SH-SY5Y (cell line): ENCODE results near the gene EDA.

Source experiments
- GATA2 ChIP-seq: IDR thresholded peaks from 2 replicates; pipeline ENCODE4 v1.6.1; 2011; ENCODE audit warnings: mild to moderate bottlenecking, low read depth, low read length
- GATA3 ChIP-seq: IDR thresholded peaks from 2 replicates; pipeline ENCODE4 v1.6.1; 2011; ENCODE audit warnings: low read depth, mild to moderate bottlenecking, low read length, moderate library complexity

EDA gene

DNA sequence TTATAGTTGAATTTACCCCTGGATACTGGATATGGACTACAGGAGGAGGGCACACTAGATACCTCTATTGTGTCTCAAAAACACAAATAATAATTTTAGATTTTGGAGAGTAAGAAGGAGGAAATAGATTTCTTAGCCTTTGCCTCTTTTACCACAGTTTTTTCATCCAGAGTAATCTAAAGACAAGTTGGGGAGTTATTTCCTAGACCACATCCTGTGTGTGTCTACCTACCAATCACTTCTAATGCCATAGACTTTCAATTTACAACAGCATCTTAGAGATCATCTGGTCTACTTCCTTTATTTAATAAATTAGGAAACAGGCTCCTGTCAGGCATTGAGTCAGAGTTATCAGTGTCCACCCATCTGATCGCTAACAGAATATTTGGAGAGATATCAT lies 191.5 kb downstream of the EDA start:
- TF ChIP-seq GATA2 = no peak
- TF ChIP-seq GATA3 = no peak

- TF ChIP-seq GATA3 (no peak), GATA2 (no peak)
These were observed 192.5 kb downstream of the EDA start for GRCh38 chrX:69808375-69808774.

- TF ChIP-seq GATA2 (no peak), GATA3 (no peak)
These were observed 197.8 kb downstream of the EDA start for GRCh38 chrX:69813677-69814076.

GRCh38 chrX:69815063-69815462 lies 199.2 kb downstream of the EDA start:
- TF ChIP-seq GATA2 = no peak
- TF ChIP-seq GATA3 = no peak

- no peak for TF ChIP-seq GATA2
- no peak for TF ChIP-seq GATA3
These were observed 199.6 kb downstream of the EDA start for GRCh38 chrX:69815519-69815918.

DNA sequence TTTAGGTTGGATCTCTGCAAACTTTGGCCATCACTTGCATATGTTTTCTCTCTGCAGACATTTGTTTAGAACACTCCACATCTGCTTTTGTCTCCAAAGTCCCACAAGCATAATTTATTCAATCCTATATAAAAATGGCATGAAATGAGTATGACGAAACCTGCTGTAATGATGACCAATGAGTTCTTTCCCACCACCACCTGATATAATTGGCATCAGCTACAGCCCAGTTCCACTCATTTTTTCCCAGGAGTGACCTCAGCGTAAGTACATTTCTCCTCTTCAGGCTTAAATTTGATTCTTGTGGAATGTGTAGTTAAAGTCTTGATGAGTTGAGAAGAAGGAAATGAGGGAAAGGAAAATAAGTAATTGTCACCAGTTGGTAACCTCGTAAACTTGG lies 228.7 kb downstream of the EDA start:
- TF ChIP-seq GATA3 (no peak), GATA2 (no peak)

- TF ChIP-seq GATA2 = no peak
- no peak for TF ChIP-seq GATA3
These were observed 260.3 kb downstream of the EDA start for GRCh38 chrX:69876221-69876620.

DNA sequence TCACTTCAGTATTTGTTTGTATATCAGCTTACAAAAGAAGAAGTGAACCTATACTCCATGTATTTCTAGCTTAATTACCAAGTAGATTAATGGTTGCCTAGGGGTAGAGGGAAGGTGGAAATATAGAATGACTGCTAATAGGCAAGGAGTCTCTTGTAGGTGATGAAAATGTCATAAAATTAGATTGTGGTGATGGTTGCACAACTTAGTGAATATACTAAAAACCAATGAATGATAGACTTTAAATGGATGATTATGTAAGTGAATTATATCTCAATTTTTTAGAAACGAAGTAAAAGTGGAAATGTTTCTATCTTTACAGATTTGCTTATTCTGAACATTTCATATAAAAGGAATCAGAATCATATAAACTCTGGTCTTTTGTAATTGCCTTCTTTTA lies 268.3 kb downstream of the EDA start:
- TF ChIP-seq GATA3 = no peak
- no peak for TF ChIP-seq GATA2

DNA sequence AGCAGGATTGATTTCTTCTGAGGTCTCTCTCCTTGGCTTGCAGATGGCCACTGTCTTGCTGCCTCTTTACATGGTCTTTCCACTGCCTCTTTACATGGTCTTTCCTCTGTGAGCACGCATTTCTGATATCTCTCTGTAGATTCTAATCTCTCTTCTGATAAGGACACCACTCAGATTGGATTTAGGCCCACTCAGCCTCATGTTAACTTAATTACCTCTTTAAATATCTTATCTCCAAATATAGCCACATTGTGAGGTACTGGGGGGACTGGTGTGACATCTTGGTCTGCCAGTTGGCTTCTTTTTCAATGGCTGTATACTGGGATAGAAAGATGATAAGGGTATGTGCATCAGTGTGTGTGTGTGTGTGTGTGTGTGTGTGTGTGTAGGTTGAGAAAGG lies 280.1 kb downstream of the EDA start:
- TF ChIP-seq GATA3 (no peak), GATA2 (no peak; the same call in 1 of the 2 replicates)

DNA sequence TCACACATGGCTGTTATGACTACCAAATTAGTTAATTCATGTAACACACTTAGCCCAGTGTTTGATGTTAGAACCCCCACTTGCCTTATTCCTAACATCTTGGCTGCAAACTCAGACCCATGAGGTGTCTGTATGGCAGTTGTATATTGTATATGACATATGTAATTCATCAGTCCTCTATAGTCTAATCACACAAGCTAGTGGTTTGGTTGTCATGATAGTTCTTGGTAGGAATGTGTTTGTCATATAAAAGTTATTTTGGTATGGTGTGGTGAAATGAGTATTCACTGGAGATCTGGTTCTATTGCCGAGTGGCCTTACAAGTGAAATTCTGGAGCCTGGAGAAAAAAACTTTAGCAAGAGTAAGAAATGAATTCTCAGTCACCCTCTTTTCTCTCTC lies 284.6 kb downstream of the EDA start:
- TF ChIP-seq GATA2 (no peak), GATA3 (no peak)

DNA sequence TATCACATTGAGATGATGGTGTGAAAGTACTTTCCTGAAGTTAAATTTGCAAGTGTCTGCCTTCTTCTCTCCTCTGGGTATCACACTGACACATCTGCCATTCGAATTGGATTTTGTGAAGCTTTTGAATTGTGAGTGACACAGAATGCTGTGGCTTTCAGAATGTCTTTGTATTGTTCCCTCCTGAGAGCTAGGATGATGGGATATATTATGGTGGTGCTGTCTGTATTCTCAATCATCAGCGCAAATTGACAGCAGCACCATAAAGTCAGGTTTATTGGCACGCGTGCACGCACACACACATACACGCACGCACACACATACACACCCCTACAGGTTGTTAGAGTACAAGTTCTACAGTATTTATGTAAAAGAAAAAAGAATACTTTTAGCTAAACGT lies 290.5 kb downstream of the EDA start:
- TF ChIP-seq GATA3 (no peak), GATA2 (no peak)

DNA sequence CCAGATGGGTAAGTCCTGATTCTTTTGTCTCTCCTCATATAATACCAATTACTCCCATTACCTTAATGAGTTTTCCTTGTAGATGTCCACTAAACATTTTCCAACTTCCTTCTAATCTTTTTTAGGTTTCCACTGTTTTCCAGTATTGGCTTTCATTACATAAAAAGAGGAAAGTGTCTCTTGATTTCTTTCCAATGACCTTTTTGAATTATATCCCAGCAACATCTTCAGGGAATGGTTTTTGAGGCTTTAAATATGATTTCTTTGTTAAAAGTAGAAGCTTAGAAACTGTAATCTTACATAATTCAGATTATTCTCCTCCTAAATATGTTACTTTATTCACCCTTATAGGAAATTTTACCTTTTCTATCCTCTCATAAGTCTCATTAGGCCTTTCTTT lies 298.9 kb downstream of the EDA start:
- TF ChIP-seq GATA3 (no peak), GATA2 (no peak)

GRCh38 chrX:69919749-69920148 lies 303.8 kb downstream of the EDA start:
- TF ChIP-seq GATA3 (no peak), GATA2 (no peak)

GRCh38 chrX:69932323-69932722 lies 316.4 kb downstream of the EDA start:
- TF ChIP-seq GATA3 = no peak
- no peak for TF ChIP-seq GATA2

- TF ChIP-seq GATA2 = no peak
- no peak for TF ChIP-seq GATA3
These were observed 332.4 kb downstream of the EDA start for GRCh38 chrX:69948276-69948797.

- no peak for TF ChIP-seq GATA3
- no peak for TF ChIP-seq GATA2
These were observed 335.8 kb downstream of the EDA start for GRCh38 chrX:69951753-69952152.

GRCh38 chrX:69959712-69960111 lies 343.8 kb downstream of the EDA start:
- no peak for TF ChIP-seq GATA3
- no peak for TF ChIP-seq GATA2
